H1 (cell line): ENCODE results near the gene CFAP107. TPM values are rescaled to one million over a fixed set of nuclear protein-coding genes. Genes with fewer than 3 reads are reported as not detected.

Source experiments
- RBBP5 ChIP-seq: IDR thresholded peaks from 2 replicates; pipeline ENCODE4 v1.7.1; 2012; ENCODE audit warnings: low read depth, mild to moderate bottlenecking, inconsistent platforms, low read length, moderate library complexity, borderline replicate concordance
- SP2 ChIP-seq: IDR thresholded peaks from 2 replicates; pipeline ENCODE4 v1.6.1; 2012; ENCODE audit warnings: mild to moderate bottlenecking, low read length, inconsistent platforms
- polyA plus RNA-seq, 7 experiments: library from polyadenylated mRNA; depleted of rRNA in 3 of 7; stranded (reverse) in 5 of 7; unstranded in 2 of 7; fragments of >200 nt in 5 of 7; fragments of 200-250 nt in 2 of 7; gene quantifications; 1 replicate in 5 of 7; 2 replicates in 1 of 7; 4 replicates in 1 of 7; pipeline versions ENCODE4 v1.2.1 to v1.2.3, GENCODE V29; 2011 to 2013; ENCODE audit warnings: missing spikeins in 2 of 7, mixed read lengths in 2 of 7
- total RNA-seq: library from RNA; stranded (reverse); fragmentation: NEBNext Ultra II Directional; extraction: Animal tissue kit (Norgen Biotek cat#: 25700); gene quantifications from 2 replicates; pipeline ENCODE4 v1.2.1, GENCODE V29; 2021

Gene CFAP107
- total and polyA plus RNA-seq, 2 of the 8 experiments (the other 6 are each of a cell fraction or from before 2014, with no cell fraction given): 0.23 TPM; not detected in 1

GRCh38 chr1:12761781-12762180 is 15.8 kb downstream of the CFAP107 start (continued):
- no peak for TF ChIP-seq RBBP5
- no peak for TF ChIP-seq SP2
